Measurements from ENCODE around the gene SEPTIN8.

DNA sequence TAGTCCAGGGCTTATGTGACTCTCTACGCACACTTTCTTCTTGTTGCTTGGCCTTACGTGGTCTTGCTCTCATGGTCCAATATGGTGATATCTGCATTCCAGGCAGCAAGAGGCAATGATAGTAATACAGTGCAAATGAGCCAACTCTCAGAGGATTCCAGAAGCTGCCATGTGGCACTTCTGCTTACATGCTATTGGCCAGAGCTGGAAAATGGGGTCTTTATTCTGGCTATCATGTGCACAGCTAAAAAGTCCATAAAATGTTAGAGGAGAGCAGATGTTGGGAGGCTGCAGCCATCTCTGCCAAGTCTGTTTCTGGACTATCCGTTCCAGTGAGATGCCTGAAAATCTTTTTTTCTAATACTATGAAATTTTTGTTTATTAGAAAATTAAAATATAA is 2.9 kb upstream of the SEPTIN8 start:
- TF ChIP-seq, protein P1, sequence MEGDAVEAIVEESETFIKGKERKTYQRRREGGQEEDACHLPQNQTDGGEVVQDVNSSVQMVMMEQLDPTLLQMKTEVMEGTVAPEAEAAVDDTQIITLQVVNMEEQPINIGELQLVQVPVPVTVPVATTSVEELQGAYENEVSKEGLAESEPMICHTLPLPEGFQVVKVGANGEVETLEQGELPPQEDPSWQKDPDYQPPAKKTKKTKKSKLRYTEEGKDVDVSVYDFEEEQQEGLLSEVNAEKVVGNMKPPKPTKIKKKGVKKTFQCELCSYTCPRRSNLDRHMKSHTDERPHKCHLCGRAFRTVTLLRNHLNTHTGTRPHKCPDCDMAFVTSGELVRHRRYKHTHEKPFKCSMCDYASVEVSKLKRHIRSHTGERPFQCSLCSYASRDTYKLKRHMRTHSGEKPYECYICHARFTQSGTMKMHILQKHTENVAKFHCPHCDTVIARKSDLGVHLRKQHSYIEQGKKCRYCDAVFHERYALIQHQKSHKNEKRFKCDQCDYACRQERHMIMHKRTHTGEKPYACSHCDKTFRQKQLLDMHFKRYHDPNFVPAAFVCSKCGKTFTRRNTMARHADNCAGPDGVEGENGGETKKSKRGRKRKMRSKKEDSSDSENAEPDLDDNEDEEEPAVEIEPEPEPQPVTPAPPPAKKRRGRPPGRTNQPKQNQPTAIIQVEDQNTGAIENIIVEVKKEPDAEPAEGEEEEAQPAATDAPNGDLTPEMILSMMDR (IDR thresholded peaks at IDR 0.05), result no peak
- TF ChIP-seq RFX5 (IDR thresholded peaks at IDR 0.05; ENCODE audit: low read length) (no peak), CHD2 (IDR thresholded peaks at IDR 0.05; ENCODE audit: low read length, partially characterized antibody) (no peak), SMC3 (IDR thresholded peaks at IDR 0.05; ENCODE audit: low read depth, low read length) (no peak), YY1 (IDR thresholded peaks at IDR 0.05; ENCODE audit: low read depth) (no peak), NRF1 (IDR thresholded peaks at IDR 0.05; ENCODE audit: low read depth, low read length) (no peak), TEAD4 (IDR thresholded peaks at IDR 0.05; ENCODE audit: borderline replicate concordance, insufficient read depth) (no peak), POLR2AphosphoS5 (IDR thresholded peaks at IDR 0.05; ENCODE audit: low read depth, low read length) (no peak), GABPA (IDR thresholded peaks at IDR 0.05; ENCODE audit: low read depth) (no peak)
- TF ChIP-seq, protein P2, sequence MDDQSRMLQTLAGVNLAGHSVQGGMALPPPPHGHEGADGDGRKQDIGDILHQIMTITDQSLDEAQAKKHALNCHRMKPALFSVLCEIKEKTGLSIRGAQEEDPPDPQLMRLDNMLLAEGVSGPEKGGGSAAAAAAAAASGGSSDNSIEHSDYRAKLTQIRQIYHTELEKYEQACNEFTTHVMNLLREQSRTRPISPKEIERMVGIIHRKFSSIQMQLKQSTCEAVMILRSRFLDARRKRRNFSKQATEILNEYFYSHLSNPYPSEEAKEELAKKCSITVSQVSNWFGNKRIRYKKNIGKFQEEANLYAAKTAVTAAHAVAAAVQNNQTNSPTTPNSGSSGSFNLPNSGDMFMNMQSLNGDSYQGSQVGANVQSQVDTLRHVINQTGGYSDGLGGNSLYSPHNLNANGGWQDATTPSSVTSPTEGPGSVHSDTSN (IDR thresholded peaks at IDR 0.05), result no peak
- TF ChIP-seq, protein P3, sequence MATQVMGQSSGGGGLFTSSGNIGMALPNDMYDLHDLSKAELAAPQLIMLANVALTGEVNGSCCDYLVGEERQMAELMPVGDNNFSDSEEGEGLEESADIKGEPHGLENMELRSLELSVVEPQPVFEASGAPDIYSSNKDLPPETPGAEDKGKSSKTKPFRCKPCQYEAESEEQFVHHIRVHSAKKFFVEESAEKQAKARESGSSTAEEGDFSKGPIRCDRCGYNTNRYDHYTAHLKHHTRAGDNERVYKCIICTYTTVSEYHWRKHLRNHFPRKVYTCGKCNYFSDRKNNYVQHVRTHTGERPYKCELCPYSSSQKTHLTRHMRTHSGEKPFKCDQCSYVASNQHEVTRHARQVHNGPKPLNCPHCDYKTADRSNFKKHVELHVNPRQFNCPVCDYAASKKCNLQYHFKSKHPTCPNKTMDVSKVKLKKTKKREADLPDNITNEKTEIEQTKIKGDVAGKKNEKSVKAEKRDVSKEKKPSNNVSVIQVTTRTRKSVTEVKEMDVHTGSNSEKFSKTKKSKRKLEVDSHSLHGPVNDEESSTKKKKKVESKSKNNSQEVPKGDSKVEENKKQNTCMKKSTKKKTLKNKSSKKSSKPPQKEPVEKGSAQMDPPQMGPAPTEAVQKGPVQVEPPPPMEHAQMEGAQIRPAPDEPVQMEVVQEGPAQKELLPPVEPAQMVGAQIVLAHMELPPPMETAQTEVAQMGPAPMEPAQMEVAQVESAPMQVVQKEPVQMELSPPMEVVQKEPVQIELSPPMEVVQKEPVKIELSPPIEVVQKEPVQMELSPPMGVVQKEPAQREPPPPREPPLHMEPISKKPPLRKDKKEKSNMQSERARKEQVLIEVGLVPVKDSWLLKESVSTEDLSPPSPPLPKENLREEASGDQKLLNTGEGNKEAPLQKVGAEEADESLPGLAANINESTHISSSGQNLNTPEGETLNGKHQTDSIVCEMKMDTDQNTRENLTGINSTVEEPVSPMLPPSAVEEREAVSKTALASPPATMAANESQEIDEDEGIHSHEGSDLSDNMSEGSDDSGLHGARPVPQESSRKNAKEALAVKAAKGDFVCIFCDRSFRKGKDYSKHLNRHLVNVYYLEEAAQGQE (IDR thresholded peaks at IDR 0.05; ENCODE audit: low read depth, low read length), result no peak
- TF ChIP-seq, protein P4, sequence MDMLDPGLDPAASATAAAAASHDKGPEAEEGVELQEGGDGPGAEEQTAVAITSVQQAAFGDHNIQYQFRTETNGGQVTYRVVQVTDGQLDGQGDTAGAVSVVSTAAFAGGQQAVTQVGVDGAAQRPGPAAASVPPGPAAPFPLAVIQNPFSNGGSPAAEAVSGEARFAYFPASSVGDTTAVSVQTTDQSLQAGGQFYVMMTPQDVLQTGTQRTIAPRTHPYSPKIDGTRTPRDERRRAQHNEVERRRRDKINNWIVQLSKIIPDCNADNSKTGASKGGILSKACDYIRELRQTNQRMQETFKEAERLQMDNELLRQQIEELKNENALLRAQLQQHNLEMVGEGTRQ (IDR thresholded peaks at IDR 0.05; ENCODE audit: borderline replicate concordance, low read depth, low read length), result no peak
